Neural cell (in vitro differentiated cells): ENCODE measurements around the gene KLHL10. TPM values are rescaled to one million over a fixed set of nuclear protein-coding genes. Genes with fewer than 3 reads are reported as not detected.

Experiments used
- H2AFZ ChIP-seq: fragments of 200-600, 300-800 bp; sonication (generic), shearing (Covaris generic); 2 replicates; pipeline ENCODE4 v1.6.0; 2014; ENCODE audit warnings: low read depth, mild to moderate bottlenecking, antibody characterized with exemption, low read length, moderate library complexity
- H3F3A ChIP-seq: fragments of 200-600 bp; shearing (Covaris generic); 2 replicates; pipeline ENCODE4 v1.6.1; 2016; ENCODE audit warnings: mild to moderate bottlenecking, moderate library complexity, mixed read lengths, antibody characterized with exemption, low read length; ENCODE audit not compliant: insufficient read depth, poor library complexity, severe bottlenecking
- H3K27ac ChIP-seq: fragments of 200-600, 300-800 bp; sonication (generic), shearing (Covaris generic); 2 replicates; pipeline ENCODE4 v1.5.1; 2014; ENCODE audit warnings: mild to moderate bottlenecking, low read length, moderate library complexity
- H3K27me3 ChIP-seq: fragments of 300-800, 200-600 bp; sonication (generic), shearing (Covaris generic); 2 replicates; pipeline ENCODE4 v1.6.0; 2014; ENCODE audit warnings: mild to moderate bottlenecking, low read depth, low read length, moderate library complexity; ENCODE audit not compliant: insufficient read depth
- H3K36me3 ChIP-seq: fragments of 300-800, 200-600 bp; sonication (generic), shearing (Covaris generic); 2 replicates; pipeline ENCODE4 v1.5.1; 2014; ENCODE audit warnings: mild to moderate bottlenecking, antibody characterized with exemption, low read length, moderate library complexity; ENCODE audit not compliant: insufficient read depth
- H3K4me2 ChIP-seq: fragments of 300-800, 200-600 bp; sonication (generic), shearing (Covaris generic); 2 replicates; pipeline ENCODE4 v1.6.0; 2014; ENCODE audit warnings: mild to moderate bottlenecking, low read length
- H3K4me3 ChIP-seq: fragments of 300-800, 200-600 bp; sonication (generic), shearing (Covaris generic); 2 replicates; pipeline ENCODE4 v1.5.1; 2014; ENCODE audit warnings: mild to moderate bottlenecking, low read length, moderate library complexity
- H3K79me2 ChIP-seq: fragments of 200-600 bp; shearing (Covaris generic); replicated peaks from 2 replicates; pipeline ENCODE4 v1.6.0; 2014; ENCODE audit warnings: mild to moderate bottlenecking, low read length, moderate library complexity; ENCODE audit not compliant: insufficient read depth
- H3K9ac ChIP-seq: fragments of 300-800, 200-600 bp; sonication (generic), shearing (Covaris generic); 2 replicates; pipeline ENCODE4 v1.6.1; 2016; ENCODE audit warnings: mild to moderate bottlenecking, low read length, mixed read lengths
- H3K9me2 ChIP-seq: fragments of 200-600 bp; shearing (Covaris generic); 2 replicates; pipeline ENCODE4 v1.6.1; 2016; ENCODE audit warnings: mild to moderate bottlenecking, low read length, mixed read lengths; ENCODE audit not compliant: insufficient read depth
- H3K9me3 ChIP-seq: fragments of 200-600, 300-800 bp; sonication (generic), shearing (Covaris generic); 2 replicates; pipeline ENCODE4 v1.6.1; 2016; ENCODE audit warnings: mild to moderate bottlenecking, mixed run types, low read length, moderate library complexity, mixed read lengths
- H4K20me1 ChIP-seq: fragments of 200-600 bp; shearing (Covaris generic); 2 replicates; pipeline ENCODE4 v1.6.1; 2016; ENCODE audit warnings: mild to moderate bottlenecking, mixed run types; ENCODE audit not compliant: insufficient read depth
- EP300 ChIP-seq: fragments of 450-650 bp; conservative IDR thresholded peaks from 2 replicates; pipeline ENCODE4 v1.6.1; 2014; ENCODE audit warnings: antibody characterized with exemption, mild to moderate bottlenecking, moderate library complexity; ENCODE audit not compliant: poor library complexity, severe bottlenecking
- EZH2 ChIP-seq: fragments of 200-600, 300-800 bp; shearing (Covaris generic), sonication (generic); IDR thresholded peaks from 2 replicates; pipeline ENCODE4 v1.6.1; 2014; ENCODE audit warnings: antibody characterized with exemption, low read length, borderline replicate concordance, mild to moderate bottlenecking; ENCODE audit not compliant: insufficient read depth, poor library complexity, severe bottlenecking
- MXI1 ChIP-seq: fragments of 450-650 bp; conservative IDR thresholded peaks from 2 replicates; pipeline ENCODE4 v1.6.1; 2014; ENCODE audit warnings: antibody characterized with exemption, mild to moderate bottlenecking; ENCODE audit not compliant: poor library complexity, severe bottlenecking
- POLR2AphosphoS5 ChIP-seq: IDR thresholded peaks from 2 replicates; pipeline ENCODE4 v1.6.1; 2012
- RAD21 ChIP-seq: fragments of 450-650 bp; conservative IDR thresholded peaks from 2 replicates; pipeline ENCODE4 v1.6.1; 2014; ENCODE audit warnings: antibody characterized with exemption, mild to moderate bottlenecking, moderate library complexity
- REST ChIP-seq: IDR thresholded peaks from 2 replicates; pipeline ENCODE4 v1.6.1; 2012; ENCODE audit warnings: borderline replicate concordance
- SMC3 ChIP-seq: fragments of 450-650 bp; conservative IDR thresholded peaks from 2 replicates; pipeline ENCODE4 v1.6.1; 2014; ENCODE audit warnings: antibody characterized with exemption, mild to moderate bottlenecking, moderate library complexity; ENCODE audit not compliant: poor library complexity
- TAF1 ChIP-seq: IDR thresholded peaks from 2 replicates; pipeline ENCODE4 v1.6.1; 2012; ENCODE audit warnings: low read depth
- polyA plus RNA-seq: library from polyadenylated mRNA; depleted of rRNA; stranded (reverse); fragments of >200 nt; gene quantifications from 2 replicates; pipeline ENCODE4 v1.2.3, GENCODE V29; 2014
- TF ChIP-seq, protein P1 (sequence below): fragments of 450-650 bp; IDR thresholded peaks from 2 replicates; pipeline ENCODE4 v1.5.1; 2014; ENCODE audit warnings: antibody characterized with exemption, mild to moderate bottlenecking, moderate library complexity; ENCODE audit not compliant: poor library complexity, severe bottlenecking

The KLHL10 gene
- polyA plus RNA-seq, 1 donor from 2014 or later: not detected

DNA sequence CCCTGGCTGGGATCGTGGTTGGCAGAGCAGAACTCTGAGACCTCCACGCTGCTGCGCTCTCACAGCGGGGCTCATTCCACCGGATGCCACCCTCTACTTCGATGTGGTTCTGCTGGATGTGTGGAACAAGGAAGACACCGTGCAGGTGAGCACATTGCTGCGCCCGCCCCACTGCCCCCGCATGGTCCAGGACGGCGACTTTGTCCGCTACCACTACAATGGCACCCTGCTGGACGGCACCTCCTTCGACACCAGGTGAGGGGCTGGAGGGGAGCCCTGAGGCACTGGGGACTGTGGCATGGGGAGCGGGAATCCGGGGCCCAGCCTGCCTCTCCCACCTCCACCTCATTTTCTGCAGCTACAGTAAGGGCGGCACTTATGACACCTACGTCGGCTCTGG, 19.6 kb upstream of the KLHL10 start:
- Histone ChIP-seq H4K20me1 (no peaks in the 10 kb centered on the region), H3F3A (no peaks in the 10 kb centered on the region), H3K9me3 (no peaks in the 10 kb centered on the region), H3K27me3 (no peaks in the 10 kb centered on the region), H3K4me3 (no peak overlapping the region), H2AFZ (no peak overlapping the region), H3K9ac (no peak overlapping the region), H3K27ac (no peak overlapping the region), H3K79me2 (peaks cover 3% of the 10 kb centered on the region), H3K4me2 (no peak overlapping the region), H3K9me2 (no peaks in the 10 kb centered on the region), H3K36me3 (no peaks in the 10 kb centered on the region)
- TF ChIP-seq EP300 (no peak), SMC3 (no peak), MXI1 (no peak), REST (no peak), POLR2AphosphoS5 (no peak), TAF1 (no peak), EZH2 (no peak), RAD21 (no peak)
- TF ChIP-seq, protein P1, sequence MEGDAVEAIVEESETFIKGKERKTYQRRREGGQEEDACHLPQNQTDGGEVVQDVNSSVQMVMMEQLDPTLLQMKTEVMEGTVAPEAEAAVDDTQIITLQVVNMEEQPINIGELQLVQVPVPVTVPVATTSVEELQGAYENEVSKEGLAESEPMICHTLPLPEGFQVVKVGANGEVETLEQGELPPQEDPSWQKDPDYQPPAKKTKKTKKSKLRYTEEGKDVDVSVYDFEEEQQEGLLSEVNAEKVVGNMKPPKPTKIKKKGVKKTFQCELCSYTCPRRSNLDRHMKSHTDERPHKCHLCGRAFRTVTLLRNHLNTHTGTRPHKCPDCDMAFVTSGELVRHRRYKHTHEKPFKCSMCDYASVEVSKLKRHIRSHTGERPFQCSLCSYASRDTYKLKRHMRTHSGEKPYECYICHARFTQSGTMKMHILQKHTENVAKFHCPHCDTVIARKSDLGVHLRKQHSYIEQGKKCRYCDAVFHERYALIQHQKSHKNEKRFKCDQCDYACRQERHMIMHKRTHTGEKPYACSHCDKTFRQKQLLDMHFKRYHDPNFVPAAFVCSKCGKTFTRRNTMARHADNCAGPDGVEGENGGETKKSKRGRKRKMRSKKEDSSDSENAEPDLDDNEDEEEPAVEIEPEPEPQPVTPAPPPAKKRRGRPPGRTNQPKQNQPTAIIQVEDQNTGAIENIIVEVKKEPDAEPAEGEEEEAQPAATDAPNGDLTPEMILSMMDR: no peak

DNA sequence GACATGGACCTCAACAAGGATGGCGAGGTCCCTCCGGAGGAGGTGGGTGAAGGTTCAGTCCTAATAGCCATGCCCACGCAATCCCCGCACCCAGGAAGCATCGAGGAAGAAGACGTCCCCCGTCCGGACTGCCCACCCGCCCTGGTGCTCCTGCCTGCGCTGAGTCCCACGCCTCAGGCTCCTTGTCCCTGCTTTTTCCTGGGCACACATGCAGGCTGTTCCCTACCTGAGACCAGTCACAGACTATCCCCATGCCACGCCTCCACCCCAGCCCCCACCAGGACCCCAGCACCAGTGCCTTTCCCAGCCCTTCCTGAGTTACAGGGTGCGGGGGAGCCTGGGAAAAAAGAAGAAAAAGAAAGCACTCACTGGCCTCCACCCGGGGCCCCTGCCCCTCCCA, 15.8 kb upstream of the KLHL10 start:
- Histone ChIP-seq H3F3A (no peaks in the 10 kb centered on the region), H3K4me2 (no peak overlapping the region), H3K9me2 (no peaks in the 10 kb centered on the region), H2AFZ (no peak overlapping the region), H3K36me3 (no peaks in the 10 kb centered on the region), H4K20me1 (no peaks in the 10 kb centered on the region), H3K79me2 (no peaks in the 10 kb centered on the region), H3K9ac (no peak overlapping the region), H3K9me3 (no peaks in the 10 kb centered on the region), H3K27ac (no peak overlapping the region), H3K27me3 (no peaks in the 10 kb centered on the region), H3K4me3 (no peak overlapping the region)
- no peak for TF ChIP-seq EZH2
- TF ChIP-seq RAD21: no peak
- TF ChIP-seq SMC3: no peak
- no peak for TF ChIP-seq REST
- TF ChIP-seq POLR2AphosphoS5: no peak
- no peak for TF ChIP-seq TAF1
- no peak for TF ChIP-seq EP300
- TF ChIP-seq, protein P1: no peak
- no peak for TF ChIP-seq MXI1
